Left ventricle myocardium inferior (tissue), 1 donor: ENCODE data around the gene NAALADL2. TPM values are rescaled to one million over a fixed set of nuclear protein-coding genes. Genes with fewer than 3 reads are reported as not detected.
"Not testable (repeated sequence)": the region's sequence is repeated elsewhere in the genome, so short reads cannot be mapped to it uniquely, and the experiment has no call there.

Experiments
- DNase-seq: peaks from one replicate; pipeline ENCODE4 v3.0.0-alpha.2; 2020
- H3K27ac ChIP-seq: fragments of 200-600 bp; replicated peaks from 2 replicates; pipeline ENCODE4 v1.8.0; 2021
- H3K27me3 ChIP-seq: fragments of 200-600 bp; 2 replicates; pipeline ENCODE4 v1.8.0; 2021; ENCODE audit warnings: low read depth
- H3K36me3 ChIP-seq: fragments of 200-600 bp; 2 replicates; pipeline ENCODE4 v1.8.0; 2021
- H3K4me1 ChIP-seq: fragments of 200-600 bp; 2 replicates; pipeline ENCODE4 v1.8.0; 2021
- H3K4me3 ChIP-seq: fragments of 200-600 bp; 2 replicates; pipeline ENCODE4 v1.8.0; 2021; ENCODE audit warnings: mild to moderate bottlenecking, moderate library complexity
- H3K9me3 ChIP-seq: fragments of 200-600 bp; replicated peaks from 2 replicates; pipeline ENCODE4 v1.8.0; 2021
- intact Hi-C: fragments of 100-400 bp; cut with micrococcal nuclease; formaldehyde crosslinking; loops from one replicate; pipeline ENCODE4 v1.11.0; 2022
- total RNA-seq: library from RNA; stranded (reverse); fragmentation: NEBNext Ultra II Directional; extraction: Animal tissue kit (Norgen Biotek cat#: 25700); gene quantifications from one replicate; pipeline ENCODE4 v1.2.1, GENCODE V29; 2021
- TF ChIP-seq, protein P1 (sequence below): fragments of 200-600 bp; IDR thresholded peaks from 2 replicates; pipeline ENCODE4 v1.8.0; 2021; ENCODE audit warnings: antibody characterized with exemption, mild to moderate bottlenecking, borderline replicate concordance
- donor health status: DM: no; HTN: yes; CAD: no; lungs with severe emphysema.

Gene NAALADL2
- total RNA-seq, 1 donor from 2014 or later: 5.8 TPM

DNA sequence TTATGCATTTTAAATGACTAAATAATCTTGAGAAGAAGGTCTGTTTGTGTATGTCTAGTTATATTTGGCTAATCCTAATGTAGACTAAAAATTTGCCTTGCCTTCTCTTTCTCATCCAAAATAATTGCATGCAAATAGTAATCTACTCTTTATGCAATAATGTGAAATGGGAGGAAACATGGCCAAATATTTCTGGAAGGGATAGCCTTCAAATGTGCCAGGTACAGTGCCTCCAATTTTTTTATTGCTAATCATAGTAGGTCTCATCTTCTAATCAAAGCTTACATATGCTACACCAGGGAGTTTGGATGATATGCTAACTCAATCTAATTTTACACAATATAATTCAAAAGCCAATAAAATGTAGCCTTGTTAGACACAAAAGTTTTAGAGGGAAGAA lies 911.3 kb downstream of the NAALADL2 start:
- intact Hi-C loops: no loop called here
- Histone ChIP-seq H3K36me3 (no peaks in the 10 kb centered on the region), H3K4me3 (no peak overlapping the region), H3K9me3 (no peaks in the 10 kb centered on the region), H3K4me1 (no peaks in the 10 kb centered on the region), H3K27ac (no peak overlapping the region), H3K27me3 (no peaks in the 10 kb centered on the region)
- TF ChIP-seq, protein P1, sequence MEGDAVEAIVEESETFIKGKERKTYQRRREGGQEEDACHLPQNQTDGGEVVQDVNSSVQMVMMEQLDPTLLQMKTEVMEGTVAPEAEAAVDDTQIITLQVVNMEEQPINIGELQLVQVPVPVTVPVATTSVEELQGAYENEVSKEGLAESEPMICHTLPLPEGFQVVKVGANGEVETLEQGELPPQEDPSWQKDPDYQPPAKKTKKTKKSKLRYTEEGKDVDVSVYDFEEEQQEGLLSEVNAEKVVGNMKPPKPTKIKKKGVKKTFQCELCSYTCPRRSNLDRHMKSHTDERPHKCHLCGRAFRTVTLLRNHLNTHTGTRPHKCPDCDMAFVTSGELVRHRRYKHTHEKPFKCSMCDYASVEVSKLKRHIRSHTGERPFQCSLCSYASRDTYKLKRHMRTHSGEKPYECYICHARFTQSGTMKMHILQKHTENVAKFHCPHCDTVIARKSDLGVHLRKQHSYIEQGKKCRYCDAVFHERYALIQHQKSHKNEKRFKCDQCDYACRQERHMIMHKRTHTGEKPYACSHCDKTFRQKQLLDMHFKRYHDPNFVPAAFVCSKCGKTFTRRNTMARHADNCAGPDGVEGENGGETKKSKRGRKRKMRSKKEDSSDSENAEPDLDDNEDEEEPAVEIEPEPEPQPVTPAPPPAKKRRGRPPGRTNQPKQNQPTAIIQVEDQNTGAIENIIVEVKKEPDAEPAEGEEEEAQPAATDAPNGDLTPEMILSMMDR: no peak
- DNase-seq: no peak

DNA sequence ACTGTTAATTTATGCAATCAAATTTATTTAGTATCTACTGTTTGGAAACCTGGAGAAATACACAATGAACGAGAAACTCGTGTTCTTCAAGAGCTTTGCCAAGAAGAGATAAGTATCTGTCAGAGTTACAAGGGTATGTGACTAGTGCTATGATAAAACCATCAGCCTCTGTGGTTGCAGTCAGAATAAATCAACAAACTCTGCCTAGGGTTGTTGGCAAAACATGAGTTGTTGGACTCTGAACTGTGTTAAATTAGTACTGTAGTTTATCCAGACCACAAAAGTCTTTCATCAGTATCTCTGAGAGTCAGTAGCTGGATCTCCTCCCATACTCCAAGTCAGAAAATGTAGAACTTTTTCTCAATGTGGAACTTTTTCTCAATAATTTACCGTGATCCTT lies 918.4 kb downstream of the NAALADL2 start:
- Histone ChIP-seq H3K4me1 (no peaks in the 10 kb centered on the region), H3K36me3 (no peaks in the 10 kb centered on the region), H3K27me3 (no peaks in the 10 kb centered on the region), H3K4me3 (no peak overlapping the region), H3K27ac (no peak overlapping the region), H3K9me3 (peaks cover 6% of the 10 kb centered on the region)
- TF ChIP-seq, protein P1: no peak
- intact Hi-C loops: no loop called here
- DNase-seq: no peak

DNA sequence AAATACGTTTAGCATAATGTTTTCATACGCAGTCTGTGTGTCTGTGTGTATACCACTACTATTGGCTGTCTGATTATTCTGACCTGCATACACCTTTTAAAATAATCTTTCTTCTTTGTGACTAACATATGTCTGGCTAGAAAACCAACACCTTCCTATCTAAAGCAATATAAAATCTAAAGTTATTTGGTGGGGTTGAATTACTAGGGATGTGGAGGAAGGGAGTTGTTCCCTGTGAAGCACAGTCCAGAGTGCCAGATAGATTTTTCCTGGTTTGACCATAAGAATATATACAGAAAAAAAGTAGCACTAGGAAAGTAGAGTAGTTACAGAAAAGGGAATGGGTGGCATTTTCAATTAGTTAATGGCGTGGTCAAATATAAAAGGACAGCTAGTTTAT lies 918.8 kb downstream of the NAALADL2 start:
- H3K4me3 ChIP-seq: no peak overlapping the region
- H3K9me3 ChIP-seq: peaks cover 6% of the 10 kb centered on the region
- TF ChIP-seq, protein P1: no peak
- no peak for DNase-seq
- no peaks in the 10 kb centered on the region for H3K4me1 ChIP-seq
- H3K36me3 ChIP-seq: no peaks in the 10 kb centered on the region
- no peaks in the 10 kb centered on the region for H3K27me3 ChIP-seq
- intact Hi-C loops: no loop called here
- no peak overlapping the region for H3K27ac ChIP-seq

DNA sequence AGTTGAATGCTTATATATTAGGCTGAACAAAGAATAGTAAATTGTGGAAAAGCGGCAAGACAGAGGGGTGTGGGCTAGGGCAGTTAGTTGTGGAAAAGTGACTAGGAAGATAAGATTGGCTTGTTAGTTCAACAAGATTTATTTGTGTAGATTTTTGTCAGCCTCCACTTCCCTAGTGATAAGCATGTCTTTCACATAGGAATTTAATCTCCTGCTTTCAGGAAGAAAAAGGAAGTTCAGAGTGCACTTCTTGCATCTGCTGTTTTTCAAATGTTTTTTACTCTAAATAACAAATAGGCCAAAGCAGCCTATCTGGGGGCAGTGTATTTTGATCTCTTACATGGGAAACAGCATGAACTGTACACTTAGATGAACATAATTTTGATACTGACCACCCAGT lies 919.9 kb downstream of the NAALADL2 start:
- Histone ChIP-seq H3K9me3 (peaks cover 6% of the 10 kb centered on the region), H3K4me3 (no peak overlapping the region), H3K4me1 (no peaks in the 10 kb centered on the region), H3K27ac (no peak overlapping the region), H3K27me3 (no peaks in the 10 kb centered on the region), H3K36me3 (no peaks in the 10 kb centered on the region)
- intact Hi-C loops: no loop called here
- TF ChIP-seq, protein P1: no peak
- DNase-seq: no peak

DNA sequence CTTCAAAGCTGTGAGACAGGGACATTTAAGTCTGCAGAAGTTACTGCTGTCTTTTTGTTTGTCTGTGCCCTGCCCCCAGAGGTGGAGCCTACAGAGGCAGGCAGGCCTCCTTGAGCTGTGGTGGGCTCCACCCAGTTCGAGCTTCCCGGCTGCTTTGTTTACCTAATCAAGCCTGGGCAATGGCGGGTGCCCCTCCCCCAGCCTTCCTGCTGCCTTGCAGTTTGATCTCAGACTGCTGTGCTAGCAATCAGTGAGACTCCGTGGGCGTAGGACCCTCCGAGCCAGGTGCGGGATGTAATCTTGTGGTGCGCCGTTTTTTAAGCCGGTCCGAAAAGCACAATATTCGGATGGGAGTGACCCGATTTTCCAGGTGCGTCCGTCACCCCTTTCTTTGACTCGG lies 928.0 kb downstream of the NAALADL2 start:
- H3K27me3 ChIP-seq: not testable (repeated sequence)

DNA sequence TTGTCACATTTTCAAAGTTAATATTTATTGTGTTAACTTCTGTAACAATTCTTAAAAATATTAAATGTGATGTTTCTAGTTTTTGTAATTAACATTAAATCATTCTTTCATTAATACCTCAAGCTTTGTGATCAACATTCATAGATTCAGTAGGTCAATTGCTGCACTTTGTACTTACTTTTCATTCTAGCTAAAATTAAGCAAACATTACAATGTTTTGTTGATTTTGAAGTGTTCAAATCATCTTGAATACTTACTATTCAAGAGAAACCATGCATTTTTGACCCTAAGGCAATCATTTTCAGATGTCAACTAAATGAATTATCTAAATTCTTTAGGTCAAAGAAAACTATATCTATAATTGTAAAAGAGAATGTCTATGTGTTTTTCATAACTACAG lies 933.1 kb downstream of the NAALADL2 start:
- no peaks in the 10 kb centered on the region for H3K4me1 ChIP-seq
- TF ChIP-seq, protein P1: no peak
- no peak overlapping the region for H3K4me3 ChIP-seq
- no peak overlapping the region for H3K27ac ChIP-seq
- no peak for DNase-seq
- intact Hi-C loops: no loop called here
- H3K36me3 ChIP-seq: no peaks in the 10 kb centered on the region
- no peaks in the 10 kb centered on the region for H3K27me3 ChIP-seq
- no peaks in the 10 kb centered on the region for H3K9me3 ChIP-seq

More for the DNA sequence above, 928.0 kb downstream of the NAALADL2 start:
- H3K36me3 ChIP-seq, H3K4me1 ChIP-seq, H3K9me3 ChIP-seq, H3K27ac ChIP-seq, H3K4me3 ChIP-seq, DNase-seq, intact Hi-C loops: not testable (repeated sequence)
